Breast epithelium (tissue), 4 donors: ENCODE data around the gene NEURL1B. TPM values are rescaled to one million over a fixed set of nuclear protein-coding genes. Genes with fewer than 3 reads are reported as not detected.
A peak's percentile ranks its signal among the peaks of the same experiment; 100 is the strongest.

Source experiments
- DNase-seq, 2 donors: peaks; one replicate each; pipeline ENCODE4 v3.0.0-alpha.2; 2019; ENCODE audit warnings: low spot score in 2 of 2
- H3K27ac ChIP-seq, 2 donors: fragments of 200-600 bp; sonication (generic) in 1 of 2; one replicate each; pipeline ENCODE4 v1.5.1; 2016 to 2019; ENCODE audit warnings: mild to moderate bottlenecking in 1 of 2
- H3K27me3 ChIP-seq, 2 donors: fragments of 200-600 bp; sonication (generic) in 1 of 2; one replicate each; pipeline versions ENCODE4 v1.5.1 to v1.6.0; 2017 to 2019; ENCODE audit warnings: control low read depth in 1 of 2, mild to moderate bottlenecking in 1 of 2
- H3K36me3 ChIP-seq: fragments of 200-600 bp; one replicate; pipeline ENCODE4 v1.5.1; 2019
- H3K4me1 ChIP-seq, 2 donors: fragments of 200-600 bp; sonication (generic); one replicate each; pipeline ENCODE4 v1.5.1; 2016 to 2019; ENCODE audit warnings: control low read depth in 1 of 2
- H3K4me3 ChIP-seq, 3 donors: fragments of 200-600 bp; sonication (generic); 1 replicate in 2 of 3; 2 replicates in 1 of 3; pipeline ENCODE4 v1.5.1; 2016 to 2019; ENCODE audit warnings: mild to moderate bottlenecking in 3 of 3, moderate library complexity in 2 of 3
- H3K9me3 ChIP-seq, 2 donors: fragments of 200-600 bp; sonication (generic) in 1 of 2; one replicate each; pipeline ENCODE4 v1.5.1; 2016 to 2019; ENCODE audit warnings: control low read depth in 1 of 2
- CTCF ChIP-seq, 3 donors: fragments of 450-650 bp; IDR thresholded peaks; one replicate each; pipeline ENCODE4 v1.5.1; 2016 to 2017; ENCODE audit warnings: antibody characterized with exemption in 3 of 3, mild to moderate bottlenecking in 3 of 3, moderate library complexity in 3 of 3
- POLR2A ChIP-seq: fragments of 450-650 bp; IDR thresholded peaks from one replicate; pipeline ENCODE4 v1.6.1; 2016; ENCODE audit warnings: antibody characterized with exemption, mild to moderate bottlenecking, moderate library complexity
- POLR2AphosphoS5 ChIP-seq, 3 donors: sonication (generic); formaldehyde crosslinking; IDR thresholded peaks; one replicate each; pipeline ENCODE4 v1.6.1; 2017; ENCODE audit warnings: antibody characterized with exemption in 3 of 3
- intact Hi-C: fragments of 100-400 bp; cut with DNase I; formaldehyde crosslinking; loops from one replicate; pipeline ENCODE4 v1.15.1; 2023; ENCODE audit warnings: low total_unique reads
- total RNA-seq, 3 donors: library from RNA; depleted of rRNA; stranded (reverse); fragments of >200 nt; gene quantifications; one replicate each; pipeline ENCODE4 v1.1.0, GENCODE V29; 2016

The NEURL1B gene
- total RNA-seq, 3 donors from 2014 or later, result 6.3 to 17.0 (median 9.9) TPM

DNA sequence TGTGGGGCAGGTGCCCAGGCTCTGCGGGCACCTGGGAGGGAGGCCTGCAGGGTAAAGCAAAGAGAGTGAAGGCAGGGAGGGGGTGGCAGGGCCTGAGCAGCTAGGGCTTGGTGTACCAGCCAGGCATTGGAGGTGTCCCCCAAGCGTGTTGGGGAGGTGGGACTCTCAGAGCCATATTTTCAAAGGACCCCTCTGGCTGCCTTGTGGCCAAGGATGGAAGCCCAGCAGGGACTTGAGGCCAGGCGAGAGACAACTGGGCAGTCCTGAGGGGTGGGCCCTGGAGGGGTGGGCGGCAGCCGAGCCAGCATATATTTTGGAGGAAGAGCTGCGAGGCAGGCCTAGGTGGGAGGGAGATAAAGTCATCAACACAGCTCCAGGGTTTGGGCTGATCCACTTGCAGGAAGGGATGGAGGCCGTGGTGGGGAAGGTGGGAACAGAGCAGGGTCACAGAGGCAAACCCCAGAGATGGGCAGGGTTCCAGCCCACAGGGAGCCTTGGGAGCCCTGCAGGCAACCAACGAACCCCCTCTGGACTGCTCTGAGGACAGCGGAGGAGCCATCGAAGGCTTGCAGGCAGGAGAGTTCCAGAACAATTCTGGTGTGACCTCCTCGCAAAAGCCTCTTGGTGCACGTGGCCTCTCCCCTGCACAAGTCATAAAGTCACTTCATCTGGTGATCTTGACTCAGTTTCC is 94.2 kb downstream of the NEURL1B start:
- no peak for TF ChIP-seq CTCF (IDR thresholded peaks at IDR 0.05)
- no peak for TF ChIP-seq POLR2A
- no peak for TF ChIP-seq POLR2AphosphoS5 (IDR thresholded peaks at IDR 0.05)
- DNase-seq, result no peak
- Histone ChIP-seq H3K27ac (peak overlapping the region; percentile 99 to 100), H3K27me3 (no peaks in the 10 kb centered on the region), H3K9me3 (no peaks in the 10 kb centered on the region), H3K4me1 (peaks cover 24 to 31% of the 10 kb centered on the region in 2 donors), H3K4me3 (no peak overlapping the region), H3K36me3 (no peaks in the 10 kb centered on the region)
- intact Hi-C loops, result no loop called here

DNA sequence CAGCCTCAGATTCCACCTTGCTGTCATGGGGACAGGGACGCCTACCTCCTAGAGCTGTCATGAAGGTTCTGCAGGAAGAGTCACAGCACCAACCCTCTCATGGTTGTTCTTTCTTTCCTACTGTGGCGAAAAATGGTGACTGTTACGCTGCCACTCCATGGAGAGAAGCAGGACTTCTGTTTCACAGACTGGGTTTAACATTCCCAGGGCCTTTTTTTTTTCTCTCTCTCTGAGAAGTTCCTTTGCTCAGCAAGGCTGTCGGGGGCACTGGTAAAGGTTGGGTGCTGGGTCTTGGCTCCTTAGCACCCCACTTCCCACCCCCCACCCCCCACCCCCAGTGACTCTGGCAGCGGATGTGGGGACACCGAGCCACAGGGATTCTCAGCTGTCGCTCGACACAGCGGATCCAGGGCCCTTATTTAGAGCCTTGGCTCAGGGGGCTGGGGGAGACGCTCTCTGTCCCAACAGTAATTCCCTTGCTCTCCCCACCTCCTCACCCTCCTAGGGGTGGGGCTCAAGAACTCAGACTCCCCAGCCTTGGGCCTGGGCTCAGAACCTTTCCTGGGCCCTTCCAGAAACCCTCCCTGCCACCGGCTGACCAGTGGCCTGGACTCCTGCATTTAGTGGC is 95.6 kb downstream of the NEURL1B start:
- Histone ChIP-seq H3K27ac (peak overlapping the region in 1 of 2 donors; percentile 100), H3K36me3 (no peaks in the 10 kb centered on the region), H3K9me3 (no peaks in the 10 kb centered on the region), H3K4me3 (no peak overlapping the region), H3K4me1 (peaks cover 24% of the 10 kb centered on the region in 2 donors), H3K27me3 (no peaks in the 10 kb centered on the region)
- DNase-seq, result no peak
- TF ChIP-seq POLR2AphosphoS5 (IDR thresholded peaks at IDR 0.05), result no peak
- no peak for TF ChIP-seq POLR2A
- no peak for TF ChIP-seq CTCF (IDR thresholded peaks at IDR 0.05)
- intact Hi-C loops, result no loop called here

GRCh38 chr5:172739375-172739774 is 98.3 kb downstream of the NEURL1B start:
- Histone ChIP-seq H3K4me3 (no peak overlapping the region), H3K27ac (peak overlapping the region in 1 of 2 donors; percentile 87), H3K4me1 (peaks cover 0 to 6% of the 10 kb centered on the region in 2 donors), H3K9me3 (no peaks in the 10 kb centered on the region), H3K36me3 (no peaks in the 10 kb centered on the region), H3K27me3 (no peaks in the 10 kb centered on the region)
- no peak for TF ChIP-seq POLR2AphosphoS5 (IDR thresholded peaks at IDR 0.05)
- no peak for TF ChIP-seq CTCF (IDR thresholded peaks at IDR 0.05)
- TF ChIP-seq POLR2A, result no peak
- intact Hi-C loops, result no loop called here
- DNase-seq, result no peak

DNA sequence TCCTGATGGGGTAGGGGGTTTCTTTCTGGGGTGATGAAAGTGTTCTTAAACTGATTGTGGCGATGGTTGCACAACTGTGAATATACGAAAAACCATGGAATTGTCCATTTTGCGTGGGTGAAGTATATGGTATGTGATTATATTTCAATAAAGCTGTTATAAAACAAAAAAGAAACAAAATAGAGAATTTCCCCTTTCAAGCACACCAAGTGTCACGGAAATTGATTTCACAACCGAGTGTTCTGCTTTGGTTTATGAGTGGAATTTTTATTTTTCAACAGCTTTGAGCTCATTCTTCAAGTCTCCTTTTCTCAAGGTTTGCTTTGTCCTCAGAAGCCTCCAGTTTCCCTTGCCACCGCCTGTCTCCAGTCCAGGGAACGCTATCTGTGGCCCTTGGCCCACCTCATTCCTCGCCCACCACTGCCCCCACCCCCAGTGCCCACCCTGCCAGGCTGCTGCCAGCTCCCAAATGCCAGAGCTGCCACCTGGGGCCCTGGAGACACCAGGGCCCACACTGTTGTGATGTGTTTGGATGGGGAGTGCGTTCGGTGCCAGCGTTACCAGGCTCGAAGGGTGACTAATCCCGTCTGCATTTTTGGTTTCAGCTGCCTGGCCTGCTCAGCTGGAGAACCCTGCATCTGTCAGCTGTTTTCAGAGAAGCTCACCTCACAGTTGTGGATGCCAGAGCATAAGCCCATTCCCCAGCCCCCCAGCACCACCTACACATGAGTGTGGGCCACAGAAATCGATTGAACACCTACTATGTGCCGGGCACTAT is 99.6 kb downstream of the NEURL1B start:
- H3K4me3 ChIP-seq, result no peak overlapping the region

More for the DNA sequence above, 99.6 kb downstream of the NEURL1B start:
- Histone ChIP-seq H3K36me3 (no peaks in the 10 kb centered on the region), H3K27me3 (no peaks in the 10 kb centered on the region), H3K9me3 (no peaks in the 10 kb centered on the region), H3K4me1 (peaks cover 0 to 9% of the 10 kb centered on the region in 2 donors), H3K27ac (peak overlapping the region; percentile 78 to 87)
- TF ChIP-seq CTCF (IDR thresholded peaks at IDR 0.05), result no peak
- TF ChIP-seq POLR2A, result no peak
- peak in 2 of 3 donors; percentile 52 to 61 for TF ChIP-seq POLR2AphosphoS5 (IDR thresholded peaks at IDR 0.05)
- intact Hi-C loops, result no loop called here
- DNase-seq, result peak; percentile 74 to 94

Other genes starting within 250 kb of the NEURL1B start
- 100 to 1,000 TPM in 1 of 3 donors, 10 to 100 TPM in 2; 35.3 to 118 (median 43.9) TPM for gene SH3PXD2B, start 186.7 kb upstream of the NEURL1B start, total RNA-seq
- 1,000 to 10,000 TPM in 2 of 3 donors, 100 to 1,000 TPM in 1; 752 to 1,562 (median 1,015) TPM for gene DUSP1, start 129.9 kb downstream of the NEURL1B start, total RNA-seq
- gene ERGIC1, start 193.0 kb downstream of the NEURL1B start, total RNA-seq, result 100 to 1,000 TPM in 1 of 3 donors, 10 to 100 TPM in 2; 86.6 to 139 (median 95.2) TPM